Ishikawa (cell line): ENCODE data around the gene BMERB1.

Experiments
- CEBPB ChIP-seq: IDR thresholded peaks from 2 replicates; pipeline ENCODE4 v1.6.1; 2012
- CREB1 ChIP-seq: IDR thresholded peaks from 2 replicates; pipeline ENCODE4 v1.6.1; 2012; ENCODE audit warnings: low read depth
- EP300 ChIP-seq: IDR thresholded peaks from 2 replicates; pipeline ENCODE4 v1.6.1; 2012; ENCODE audit warnings: borderline replicate concordance
- FOXM1 ChIP-seq: IDR thresholded peaks from 2 replicates; pipeline ENCODE4 v1.6.1; 2012; ENCODE audit warnings: low read depth, borderline replicate concordance
- NFIC ChIP-seq: IDR thresholded peaks from 2 replicates; pipeline ENCODE4 v1.6.1; 2012
- RAD21 ChIP-seq: IDR thresholded peaks from 2 replicates; pipeline ENCODE4 v1.6.1; 2012; ENCODE audit warnings: low read depth
- TAF1 ChIP-seq: IDR thresholded peaks from 2 replicates; pipeline ENCODE4 v1.6.1; 2012; ENCODE audit warnings: low read depth, mild to moderate bottlenecking
- YY1 ChIP-seq: IDR thresholded peaks from 2 replicates; pipeline ENCODE4 v1.6.1; 2012; ENCODE audit warnings: low read depth
- ZBTB7A ChIP-seq: IDR thresholded peaks from 2 replicates; pipeline ENCODE4 v1.6.1; 2012; ENCODE audit warnings: low read depth
- TF ChIP-seq, protein P1 (sequence below): IDR thresholded peaks from 2 replicates; pipeline ENCODE4 v1.6.1; 2012
- TF ChIP-seq, protein P2 (sequence below): IDR thresholded peaks from 2 replicates; pipeline ENCODE4 v1.6.1; 2012; ENCODE audit warnings: low read depth, mild to moderate bottlenecking
- TF ChIP-seq, protein P3 (sequence below): IDR thresholded peaks from 2 replicates; pipeline ENCODE4 v1.6.1; 2012

DNA sequence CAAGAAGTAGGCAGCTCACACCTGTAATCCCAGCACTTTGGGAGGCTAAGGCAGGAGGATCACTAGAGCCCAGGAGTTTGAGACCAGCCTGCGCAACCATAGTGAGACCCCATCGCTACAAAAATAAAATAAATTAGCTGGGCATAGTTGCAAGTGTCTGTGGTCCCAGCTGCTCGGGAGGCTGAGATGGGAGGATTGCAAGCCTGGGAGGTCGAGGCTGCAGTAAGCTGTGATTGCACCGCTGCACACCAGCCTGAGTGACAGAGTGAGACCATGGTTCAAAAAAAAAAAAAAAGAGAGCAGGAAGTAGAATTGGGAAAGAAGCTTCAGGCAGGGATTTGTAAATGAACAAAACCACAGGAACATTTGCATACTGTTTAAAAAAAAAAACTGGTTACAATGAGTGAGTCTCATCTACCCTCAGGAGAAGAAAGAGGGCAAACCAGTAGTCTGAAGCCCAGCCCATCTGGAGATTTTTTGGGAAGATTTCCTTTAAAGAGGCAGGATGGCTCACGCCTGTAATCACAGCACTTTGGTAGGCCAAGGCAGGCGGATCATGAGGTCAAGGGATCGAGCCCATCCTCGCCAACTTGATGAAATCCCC, 30.9 kb upstream of the BMERB1 start:
- TF ChIP-seq EP300, result no peak
- TF ChIP-seq TAF1, result no peak
- no peak for TF ChIP-seq RAD21
- TF ChIP-seq CEBPB, result no peak
- TF ChIP-seq YY1, result no peak
- no peak for TF ChIP-seq FOXM1
- TF ChIP-seq, protein P1, sequence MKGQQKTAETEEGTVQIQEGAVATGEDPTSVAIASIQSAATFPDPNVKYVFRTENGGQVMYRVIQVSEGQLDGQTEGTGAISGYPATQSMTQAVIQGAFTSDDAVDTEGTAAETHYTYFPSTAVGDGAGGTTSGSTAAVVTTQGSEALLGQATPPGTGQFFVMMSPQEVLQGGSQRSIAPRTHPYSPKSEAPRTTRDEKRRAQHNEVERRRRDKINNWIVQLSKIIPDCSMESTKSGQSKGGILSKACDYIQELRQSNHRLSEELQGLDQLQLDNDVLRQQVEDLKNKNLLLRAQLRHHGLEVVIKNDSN, result no peak
- TF ChIP-seq, protein P2, sequence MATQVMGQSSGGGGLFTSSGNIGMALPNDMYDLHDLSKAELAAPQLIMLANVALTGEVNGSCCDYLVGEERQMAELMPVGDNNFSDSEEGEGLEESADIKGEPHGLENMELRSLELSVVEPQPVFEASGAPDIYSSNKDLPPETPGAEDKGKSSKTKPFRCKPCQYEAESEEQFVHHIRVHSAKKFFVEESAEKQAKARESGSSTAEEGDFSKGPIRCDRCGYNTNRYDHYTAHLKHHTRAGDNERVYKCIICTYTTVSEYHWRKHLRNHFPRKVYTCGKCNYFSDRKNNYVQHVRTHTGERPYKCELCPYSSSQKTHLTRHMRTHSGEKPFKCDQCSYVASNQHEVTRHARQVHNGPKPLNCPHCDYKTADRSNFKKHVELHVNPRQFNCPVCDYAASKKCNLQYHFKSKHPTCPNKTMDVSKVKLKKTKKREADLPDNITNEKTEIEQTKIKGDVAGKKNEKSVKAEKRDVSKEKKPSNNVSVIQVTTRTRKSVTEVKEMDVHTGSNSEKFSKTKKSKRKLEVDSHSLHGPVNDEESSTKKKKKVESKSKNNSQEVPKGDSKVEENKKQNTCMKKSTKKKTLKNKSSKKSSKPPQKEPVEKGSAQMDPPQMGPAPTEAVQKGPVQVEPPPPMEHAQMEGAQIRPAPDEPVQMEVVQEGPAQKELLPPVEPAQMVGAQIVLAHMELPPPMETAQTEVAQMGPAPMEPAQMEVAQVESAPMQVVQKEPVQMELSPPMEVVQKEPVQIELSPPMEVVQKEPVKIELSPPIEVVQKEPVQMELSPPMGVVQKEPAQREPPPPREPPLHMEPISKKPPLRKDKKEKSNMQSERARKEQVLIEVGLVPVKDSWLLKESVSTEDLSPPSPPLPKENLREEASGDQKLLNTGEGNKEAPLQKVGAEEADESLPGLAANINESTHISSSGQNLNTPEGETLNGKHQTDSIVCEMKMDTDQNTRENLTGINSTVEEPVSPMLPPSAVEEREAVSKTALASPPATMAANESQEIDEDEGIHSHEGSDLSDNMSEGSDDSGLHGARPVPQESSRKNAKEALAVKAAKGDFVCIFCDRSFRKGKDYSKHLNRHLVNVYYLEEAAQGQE, result no peak
- no peak for TF ChIP-seq CREB1
- TF ChIP-seq, protein P3, sequence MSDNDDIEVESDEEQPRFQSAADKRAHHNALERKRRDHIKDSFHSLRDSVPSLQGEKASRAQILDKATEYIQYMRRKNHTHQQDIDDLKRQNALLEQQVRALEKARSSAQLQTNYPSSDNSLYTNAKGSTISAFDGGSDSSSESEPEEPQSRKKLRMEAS, result no peak
- no peak for TF ChIP-seq ZBTB7A
- TF ChIP-seq NFIC, result no peak
